IPS DF 19.7 (cell line): Measurements from ENCODE around the gene HIGD2B.
"Not testable (repeated sequence)": the region's sequence is repeated elsewhere in the genome, so short reads cannot be mapped to it uniquely, and the experiment has no call there.

Experiments used
- DNase-seq: peaks from one replicate; pipeline ENCODE4 v3.0.0-alpha.2; 2013; ENCODE audit warnings: low read depth, low spot score

The HIGD2B gene, protein sequence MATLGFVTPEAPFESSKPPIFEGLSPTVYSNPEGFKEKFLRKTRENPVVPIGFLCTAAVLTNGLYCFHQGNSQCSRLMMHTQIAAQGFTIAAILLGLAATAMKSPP

DNA sequence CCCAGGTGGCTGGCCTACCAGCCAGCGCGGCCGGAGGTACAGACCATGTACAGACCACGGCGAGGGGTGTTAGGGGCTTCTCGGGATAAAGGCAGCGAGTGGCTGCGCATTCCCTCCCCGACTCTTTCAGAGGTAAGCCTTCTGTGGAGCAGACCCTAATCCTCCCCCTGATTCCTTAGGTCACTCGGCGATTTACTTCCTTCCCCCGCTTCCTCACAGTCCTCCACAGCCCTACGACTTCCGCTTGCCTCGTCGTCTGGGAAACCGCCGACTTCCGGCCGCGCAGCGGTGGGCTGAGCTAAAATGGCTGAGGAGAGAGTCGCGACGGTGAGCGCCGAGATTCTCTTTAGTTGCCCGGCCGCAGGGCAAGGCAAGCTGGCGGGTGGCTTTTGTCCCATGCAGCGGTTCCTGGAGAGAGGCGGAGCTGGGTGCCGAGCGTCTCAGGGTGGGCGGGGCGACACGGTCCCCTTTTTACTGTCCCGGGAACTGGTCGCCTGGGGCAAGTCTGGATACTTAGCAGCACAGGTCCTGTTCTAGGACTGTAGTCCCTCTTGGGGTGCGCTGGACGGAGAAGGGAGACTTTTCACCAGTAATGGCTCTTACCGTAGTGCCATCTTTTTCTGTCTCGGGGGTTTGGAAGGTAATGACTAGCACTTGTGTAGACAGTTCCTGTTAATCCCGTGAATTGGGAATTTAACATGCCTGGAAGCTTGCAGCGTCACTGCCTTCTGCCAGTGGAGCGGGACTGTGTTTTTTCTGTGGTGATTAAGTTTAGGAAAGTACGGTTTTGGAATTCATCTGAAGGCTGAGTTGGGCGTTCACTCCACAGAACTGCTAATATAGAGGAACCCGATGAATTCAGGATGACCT lies at the start of gene HIGD2B, which contains the start of gene BBS4:
Gene HIGD2B (minus strand): TSS at position 258 of the 870 bp plus-strand sequence. CDS start 9,808 bp downstream, outside the sequence.
Gene BBS4 (plus strand): TSS at position 283 of the 870 bp plus-strand sequence. CDS start 21 bp downstream, at position 304.
- peak; percentile 80 for DNase-seq

DNA sequence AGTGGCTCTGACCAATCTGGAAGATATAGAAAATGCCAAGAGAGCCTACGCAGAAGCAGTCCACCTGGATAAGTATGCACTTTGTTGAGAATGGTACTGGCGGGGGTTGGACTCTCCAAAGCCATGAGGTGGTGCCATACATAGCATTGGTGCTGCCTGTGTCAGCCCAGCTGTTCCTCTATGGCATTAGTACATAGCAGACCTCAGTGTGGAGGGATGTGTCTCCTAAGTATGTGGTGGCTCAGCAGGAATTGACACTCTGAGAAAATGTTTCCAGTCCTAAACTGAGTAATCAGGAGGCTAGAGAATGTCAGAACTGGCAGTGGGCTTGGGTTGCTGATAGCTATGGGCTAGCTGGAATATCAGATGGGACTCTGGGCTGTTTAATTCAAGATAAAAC lies 49.1 kb upstream of the HIGD2B start:
- DNase-seq = no peak

DNA sequence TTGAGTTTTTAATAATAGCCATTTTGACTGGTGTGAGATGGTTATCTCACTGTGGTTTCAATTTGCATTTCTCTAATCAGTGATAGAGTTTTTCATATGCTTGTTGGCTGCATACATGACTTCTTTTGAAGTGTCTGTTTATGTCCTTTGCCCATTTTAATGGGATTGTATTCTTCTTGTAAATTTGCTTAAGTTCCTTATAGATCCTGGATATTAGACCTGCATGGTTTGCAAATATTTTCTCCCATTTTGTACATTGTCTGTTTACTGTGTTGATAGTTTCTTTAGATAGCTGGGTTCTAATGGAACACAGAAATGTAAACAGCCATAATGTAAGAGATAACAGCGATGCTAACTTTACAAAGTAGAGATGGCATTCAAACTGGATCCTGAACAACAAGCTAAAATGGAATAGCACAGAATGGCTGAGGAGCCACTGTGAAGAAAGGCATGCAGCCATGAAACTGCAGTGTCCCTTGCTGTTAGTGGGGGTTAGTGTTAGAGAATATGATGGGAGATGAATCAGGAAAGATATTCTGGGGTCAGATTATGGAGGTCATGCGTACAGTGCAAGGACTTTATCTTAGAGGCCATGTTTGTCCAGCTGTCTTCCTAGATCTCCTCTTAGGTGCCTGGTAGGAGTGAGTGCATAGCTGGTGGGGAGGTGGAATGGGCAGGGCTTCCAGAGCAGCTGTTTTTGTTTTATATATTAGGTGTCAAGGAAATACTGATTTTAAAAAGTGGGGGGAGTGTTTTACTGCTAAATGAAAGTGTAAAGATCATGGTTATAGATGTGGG lies 48.2 kb upstream of the HIGD2B start:
- no peak for DNase-seq

GRCh38 chr15:72732516-72732915 lies 46.5 kb upstream of the HIGD2B start:
- no peak for DNase-seq

DNA sequence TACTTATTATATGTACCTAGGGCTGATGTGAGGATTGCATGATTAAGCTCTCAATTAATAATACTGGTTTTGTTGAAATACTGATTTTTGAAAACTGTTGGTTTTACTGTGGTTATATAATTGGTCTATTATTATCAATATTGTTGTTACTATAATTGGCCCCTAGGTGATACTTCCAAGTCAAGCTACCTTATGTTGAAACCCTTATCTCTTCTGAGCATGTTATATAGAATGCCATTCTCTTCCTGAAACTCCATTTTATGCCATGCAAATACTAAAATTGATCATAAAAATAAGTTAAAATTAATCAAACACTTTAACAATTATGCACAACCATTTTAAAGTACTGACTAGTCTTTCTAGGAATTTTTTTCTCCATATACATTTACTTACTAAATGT lies 46.1 kb upstream of the HIGD2B start:
- DNase-seq = no peak

DNA sequence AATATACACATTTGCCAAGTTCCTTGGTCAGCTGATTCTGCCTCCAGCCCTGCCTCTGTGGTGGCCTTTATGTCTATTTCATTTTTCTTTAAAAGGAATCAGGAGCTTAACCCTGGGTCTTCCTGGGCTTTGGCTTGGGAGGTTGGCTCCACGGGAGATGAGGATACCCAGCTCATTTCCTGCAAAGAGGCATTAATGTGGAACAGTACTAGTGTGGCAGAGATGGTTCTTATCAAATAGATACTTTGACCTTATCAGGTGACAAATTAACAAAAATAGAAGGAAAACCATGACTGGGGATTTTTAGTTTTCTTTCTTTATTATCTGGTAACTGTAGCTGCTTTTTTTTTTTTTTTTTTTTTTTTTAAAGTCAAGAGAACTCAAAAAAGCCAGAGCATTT lies 42.8 kb upstream of the HIGD2B start:
- DNase-seq = no peak

DNA sequence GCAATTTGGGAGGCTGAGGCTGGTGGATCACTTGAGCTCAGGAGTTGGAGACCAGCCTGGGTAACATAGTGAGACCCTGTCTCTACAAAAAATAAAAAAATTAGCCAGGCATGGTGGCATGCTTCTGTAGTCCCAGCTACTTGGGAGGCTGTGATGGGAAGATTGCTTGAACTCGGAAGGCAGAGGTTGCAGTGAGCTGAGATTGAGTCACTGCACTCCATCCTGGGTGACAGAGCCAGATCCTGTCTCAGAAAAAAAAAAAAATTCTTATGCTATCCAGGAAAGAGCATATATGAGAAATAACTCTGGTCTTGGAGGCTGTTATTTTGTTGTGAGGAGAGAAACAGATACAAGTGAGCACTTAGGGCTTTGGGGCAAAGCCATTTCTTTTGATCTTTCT lies 42.3 kb upstream of the HIGD2B start:
- DNase-seq = not testable (repeated sequence)

GRCh38 chr15:72727154-72727553 lies 41.2 kb upstream of the HIGD2B start:
- DNase-seq = no peak

- not testable (repeated sequence) for DNase-seq
These were observed 39.9 kb upstream of the HIGD2B start for GRCh38 chr15:72725851-72726250.

DNA sequence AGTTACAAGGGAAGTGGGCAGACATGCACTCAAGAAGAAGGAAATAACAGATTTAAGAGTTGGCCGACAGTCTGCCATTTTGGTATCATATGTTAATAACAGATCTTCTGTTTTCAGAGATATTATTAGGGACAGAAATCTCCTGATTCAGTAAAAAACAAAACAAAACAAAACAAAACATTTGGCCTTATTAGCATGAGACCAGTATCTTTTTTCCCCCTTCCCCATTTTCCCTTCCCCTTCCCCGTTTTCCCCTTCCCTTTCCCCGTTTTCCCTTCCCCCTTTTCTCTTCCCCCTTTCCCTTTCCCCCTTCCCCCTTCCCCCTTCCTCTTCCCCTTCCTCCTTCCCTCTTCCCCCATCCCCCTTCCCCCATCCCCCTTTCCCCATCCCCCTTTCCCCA lies 39.5 kb upstream of the HIGD2B start:
- DNase-seq = no peak

DNA sequence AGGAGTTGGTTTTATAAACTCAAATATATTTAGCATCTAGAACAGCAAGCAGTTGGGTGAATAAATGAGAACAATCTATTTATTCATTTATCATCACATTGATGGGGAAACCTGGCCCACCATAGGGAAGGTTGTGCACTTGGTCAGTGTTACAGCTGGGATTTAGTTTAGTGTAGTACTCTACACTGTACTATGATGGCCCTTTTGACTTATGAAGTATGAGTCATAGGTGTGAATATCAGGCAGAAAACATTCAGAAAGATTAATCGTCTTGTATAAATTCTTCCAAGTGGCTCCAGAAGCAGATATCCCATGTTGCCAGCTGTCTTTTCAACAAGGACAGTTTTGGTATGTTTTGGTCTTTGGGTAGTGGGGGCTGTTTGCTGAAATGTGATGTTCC lies 38.0 kb upstream of the HIGD2B start:
- no peak for DNase-seq

- DNase-seq = peak; percentile 86
These were observed 36.2 kb upstream of the HIGD2B start for GRCh38 chr15:72722071-72722696.

GRCh38 chr15:72708551-72709303 lies 22.7 kb upstream of the HIGD2B start:
- DNase-seq = not testable (repeated sequence)

DNA sequence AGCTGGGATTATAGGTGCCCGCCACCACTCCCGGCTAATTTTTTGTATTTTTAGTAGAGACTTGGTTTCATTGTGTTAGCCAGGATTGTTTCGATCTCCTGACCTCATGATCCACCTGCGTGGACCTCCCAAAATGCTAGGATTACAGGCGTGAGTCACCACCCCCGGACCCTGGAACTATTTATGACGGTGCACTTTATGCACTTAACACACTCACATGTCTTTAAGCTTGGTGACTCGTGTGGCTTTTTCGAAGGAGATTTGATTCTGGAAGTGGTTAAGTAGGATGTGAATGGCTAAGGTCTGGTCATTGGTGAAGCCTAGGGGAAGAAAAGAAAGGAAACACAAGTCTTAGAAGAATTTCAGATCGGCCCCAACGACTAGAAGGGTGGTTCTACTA lies 20.3 kb upstream of the HIGD2B start:
- no peak for DNase-seq

DNA sequence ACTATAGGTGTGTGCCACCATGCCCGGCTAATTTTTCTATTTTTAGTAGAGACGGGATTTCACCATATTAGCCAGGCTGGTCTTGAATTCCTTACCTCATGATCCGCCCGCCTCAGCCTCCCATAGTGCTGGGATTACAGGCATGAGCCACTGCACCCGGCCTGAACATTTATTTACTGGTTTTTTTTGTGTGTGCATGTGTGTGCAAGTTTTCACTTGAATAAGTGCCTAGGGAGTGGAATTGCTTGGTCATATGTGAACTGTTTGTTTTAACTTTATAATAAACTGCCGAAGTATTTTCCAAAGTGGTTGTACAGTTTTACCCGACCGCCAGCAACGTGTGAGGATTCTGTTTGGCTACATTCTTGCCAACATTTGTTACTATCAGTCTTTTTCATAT lies 14.1 kb upstream of the HIGD2B start:
- DNase-seq = no peak

- DNase-seq = no peak
These were observed 13.0 kb upstream of the HIGD2B start for GRCh38 chr15:72698938-72699337.

DNA sequence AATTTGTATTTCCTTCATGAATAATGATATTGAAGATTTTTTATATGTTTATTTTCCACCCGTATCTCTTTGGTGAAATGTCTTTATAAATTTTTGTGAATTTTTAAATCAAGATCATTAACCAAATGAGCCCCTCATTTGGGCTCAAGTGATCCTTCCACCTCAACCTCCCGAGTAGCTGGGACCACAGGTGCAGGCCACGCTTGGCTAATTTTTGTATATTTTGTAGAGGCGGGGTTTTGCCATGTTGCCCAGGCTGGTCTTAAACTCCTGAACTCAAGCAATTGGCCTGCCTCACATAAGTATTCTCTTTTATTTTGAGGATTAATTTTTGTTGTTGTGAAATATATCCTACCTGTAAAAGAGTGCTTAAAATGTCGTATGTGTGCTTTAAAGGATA lies 5.0 kb upstream of the HIGD2B start:
- DNase-seq = no peak

DNA sequence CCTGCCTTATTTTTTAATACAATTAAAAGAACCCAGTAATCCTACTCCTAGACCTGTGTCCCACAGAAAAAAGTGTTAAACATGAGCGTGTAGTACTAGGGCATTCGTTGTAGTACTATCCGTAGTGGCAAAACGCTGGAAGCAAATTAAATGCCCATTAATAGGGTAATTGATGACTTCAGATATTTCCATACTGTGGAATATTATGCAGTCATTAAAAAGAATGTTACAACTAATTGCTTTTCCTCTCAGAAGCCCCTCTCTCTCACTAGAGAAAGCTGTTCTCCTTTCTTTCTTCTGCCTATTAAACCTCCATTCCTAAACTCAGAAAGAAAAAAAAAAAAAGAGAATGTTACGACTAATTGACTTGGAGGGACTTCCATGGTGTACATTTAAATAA lies 2.7 kb upstream of the HIGD2B start:
- no peak for DNase-seq

- DNase-seq = no peak
These were observed 569 bp downstream of the HIGD2B start for GRCh38 chr15:72685301-72685924.

DNA sequence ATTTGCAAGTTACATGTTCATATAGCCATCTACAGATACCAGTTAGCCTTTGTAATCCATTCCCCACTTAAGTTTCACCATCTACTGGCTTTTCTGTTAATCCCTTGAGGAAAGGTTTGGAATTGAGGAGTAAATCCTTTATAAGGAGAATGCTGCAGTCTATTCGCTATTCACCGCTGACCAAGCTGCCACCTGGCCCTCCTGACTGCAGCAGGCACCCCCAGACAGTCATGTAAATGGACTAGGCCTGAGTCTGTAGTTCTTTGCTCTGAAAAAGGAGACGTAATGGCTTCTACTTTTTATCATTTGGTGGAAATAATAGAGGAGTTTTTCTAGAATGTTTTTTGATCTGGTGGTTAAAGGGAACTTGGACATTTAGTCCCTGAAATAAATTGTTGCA lies 3.2 kb downstream of the HIGD2B start:
- no peak for DNase-seq

DNA sequence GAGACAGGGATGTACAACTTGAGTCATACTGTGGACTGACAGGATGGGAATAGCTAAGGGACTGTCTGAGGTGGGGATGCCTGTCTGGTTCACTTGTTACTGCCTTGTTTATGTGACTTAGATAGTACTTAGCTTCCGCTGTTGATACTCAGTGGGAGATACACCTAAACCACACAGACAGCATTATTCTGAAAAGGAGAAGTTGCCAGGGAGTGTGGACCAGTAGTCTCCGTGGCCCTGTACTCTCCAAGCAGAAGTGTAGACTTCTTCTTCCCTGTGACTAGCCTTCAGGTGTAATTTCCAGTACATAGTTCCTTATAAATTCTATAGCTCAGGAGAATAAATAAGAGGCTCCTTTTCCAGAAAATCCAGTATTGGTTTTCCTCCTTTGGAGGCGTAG lies 5.1 kb downstream of the HIGD2B start:
- no peak for DNase-seq
